NK-92 treated with Interleukin-12 subunit alpha and Interleukin-12 subunit beta, amount 100 ng/mL, for 24 hours (cell line): ENCODE results near the gene HMGCL.
A peak's percentile ranks its signal among the peaks of the same experiment; 100 is the strongest.
"Not testable (repeated sequence)": the region's sequence is repeated elsewhere in the genome, so short reads cannot be mapped to it uniquely, and the experiment has no call there.

ENCODE experiments used
- DNase-seq: peaks from one replicate; lab custom pipeline; 2025; lab: John Stamatoyannopoulos, UW

HMGCL gene

GRCh38 chr1:23826590-23826989 lies 1.4 kb upstream of the HMGCL start:
- DNase-seq: not testable (repeated sequence)

GRCh38 chr1:23825762-23826522 lies 713 bp upstream of the HMGCL start:
- no peak for DNase-seq

GRCh38 chr1:23824711-23825075 lies 536 bp downstream of the HMGCL start:
- DNase-seq: no peak

GRCh38 chr1:23823767-23824166 lies 1.5 kb downstream of the HMGCL start:
- DNase-seq: no peak

GRCh38 chr1:23817633-23818032 lies 7.6 kb downstream of the HMGCL start:
- no peak for DNase-seq

- DNase-seq: no peak
These were observed 8.3 kb downstream of the HMGCL start for GRCh38 chr1:23816906-23817305.

- no peak for DNase-seq
These were observed 8.9 kb downstream of the HMGCL start for GRCh38 chr1:23816361-23816760.

- no peak for DNase-seq
These were observed 11.2 kb downstream of the HMGCL start for GRCh38 chr1:23814016-23814415.

GRCh38 chr1:23810818-23811540 lies 14.2 kb downstream of the HMGCL start:
- DNase-seq: no peak

- DNase-seq: peak; percentile 68
These were observed 15.5 kb downstream of the HMGCL start for GRCh38 chr1:23809751-23810171.

GRCh38 chr1:23807453-23807852 lies 17.8 kb downstream of the HMGCL start:
- DNase-seq: no peak

GRCh38 chr1:23806280-23806679 lies 18.9 kb downstream of the HMGCL start:
- no peak for DNase-seq

GRCh38 chr1:23805025-23805424 lies 20.2 kb downstream of the HMGCL start:
- DNase-seq: no peak

GRCh38 chr1:23804183-23804835 lies 20.9 kb downstream of the HMGCL start:
- DNase-seq: no peak

- DNase-seq: no peak
These were observed 21.6 kb downstream of the HMGCL start for GRCh38 chr1:23803674-23804073.

GRCh38 chr1:23802809-23803342 lies 22.4 kb downstream of the HMGCL start:
- not testable (repeated sequence) for DNase-seq

GRCh38 chr1:23801876-23802275 lies 23.4 kb downstream of the HMGCL start:
- DNase-seq: no peak

GRCh38 chr1:23801338-23801748 lies 23.9 kb downstream of the HMGCL start:
- DNase-seq: no peak

- DNase-seq: peak; percentile 96
These were observed 24.6 kb downstream of the HMGCL start, which contains the start of gene GALE for GRCh38 chr1:23800400-23801337. GALE (minus strand) TSS chr1:23800754; CDS start chr1:23799007, 1,747 bp downstream.

- peak; percentile 48 for DNase-seq
These were observed 25.4 kb downstream of the HMGCL start for GRCh38 chr1:23799570-23800399.

- DNase-seq: no peak
These were observed 26.0 kb downstream of the HMGCL start for GRCh38 chr1:23799255-23799569.
